HepG2 (cell line): ENCODE measurements around the gene MALRD1. TPM values are rescaled to one million over a fixed set of nuclear protein-coding genes. Genes with fewer than 3 reads are reported as not detected.

ENCODE experiments used
- ATAC-seq: fragments of 200-7000 bp; cut with Tn5 transposase; 3 replicates; pipeline ENCODE4 v1.9.1; 2020; ENCODE audit warnings: mild to moderate bottlenecking, moderate library complexity
- BruUV-seq: library from RNA; stranded (reverse); fragments of 400-500 nt; replicated peaks from 2 replicates; lab custom pipeline; 2021; lab: Mats Ljungman, UMichigan
- CTCF ChIA-PET: fragments of 300-600 bp; formaldehyde crosslinking; extraction: SDS; loops from one replicate; lab custom pipeline; 2021; ENCODE audit warnings: low total read pairs, inconsistent platforms, low intra/inter-chr PET ratio; lab: Yijun Ruan, JAX
- POLR2A ChIA-PET: fragments of 350-600 bp; sonication (Branson Sonifier 250); formaldehyde crosslinking; loops from one replicate; lab custom pipeline; 2020; ENCODE audit warnings: antibody characterized with exemption, inconsistent platforms; lab: Yijun Ruan, JAX
- DNase-seq: peaks from one replicate; pipeline ENCODE4 v3.0.0-alpha.2; 2015; ENCODE audit warnings: low spot score
- FAIRE-seq: peaks from 3 replicates; lab custom pipeline; 2011; peaks lifted over from hg19 to GRCh38; lab: Jason Lieb, UNC
- H2AFZ ChIP-seq: one replicate; pipeline ENCODE4 v1.6.1; 2011; ENCODE audit warnings: low read length, inconsistent platforms
- H3K27ac ChIP-seq: fragments of 300-600 bp; 3 replicates; pipeline ENCODE4 v1.8.0; 2011; ENCODE audit warnings: mixed run types, mild to moderate bottlenecking, mixed read lengths, low read length, inconsistent platforms; ENCODE audit not compliant: insufficient read depth; ENCODE audit errors: extremely low read length
- H3K27me3 ChIP-seq, 2 experiments: fragments of 200-600 bp in 1 of 2; 2 replicates in 1 of 2; 3 replicates in 1 of 2; pipeline versions ENCODE4 v1.6.0 to v1.8.0; 2011; ENCODE audit warnings: low read length in 2 of 2, mild to moderate bottlenecking in 2 of 2, moderate library complexity in 2 of 2, inconsistent platforms in 1 of 2; ENCODE audit not compliant: insufficient read depth in 2 of 2, control insufficient read depth in 1 of 2
- H3K36me3 ChIP-seq, 2 experiments: fragments of 200-600 bp in 1 of 2; replicated peaks in 1 of 2; 2 replicates in 1 of 2; 3 replicates in 1 of 2; pipeline versions ENCODE4 v1.5.1 to v1.8.0; 2011; ENCODE audit warnings: low read length in 2 of 2, inconsistent platforms in 1 of 2; ENCODE audit not compliant: insufficient read depth in 2 of 2, control insufficient read depth in 1 of 2
- H3K4me1 ChIP-seq: 2 replicates; pipeline ENCODE4 v1.5.1; 2012; ENCODE audit warnings: low read length, inconsistent platforms; ENCODE audit not compliant: insufficient read depth
- H3K4me2 ChIP-seq: 2 replicates; pipeline ENCODE4 v1.6.0; 2011; ENCODE audit warnings: low read depth, low read length, inconsistent platforms
- H3K4me3 ChIP-seq, 3 experiments: fragments of 200-600 bp in 1 of 3; sonication (generic), shearing (Covaris generic) in 1 of 3; replicated peaks in 1 of 3; 2 replicates each; pipeline ENCODE4 v1.5.1; 2011 to 2016; ENCODE audit warnings: low read length in 3 of 3, inconsistent platforms in 2 of 3, low read depth in 2 of 3, mild to moderate bottlenecking in 2 of 3, control low read depth in 1 of 3, mixed read lengths in 1 of 3; ENCODE audit not compliant: insufficient read depth in 1 of 3
- H3K79me2 ChIP-seq: one replicate; pipeline ENCODE4 v1.6.1; 2011; ENCODE audit warnings: low read length, inconsistent platforms; ENCODE audit not compliant: insufficient read depth
- H3K9ac ChIP-seq: 2 replicates; pipeline ENCODE4 v1.6.0; 2011; ENCODE audit warnings: mild to moderate bottlenecking, low read depth, low read length, inconsistent platforms; ENCODE audit not compliant: insufficient read depth
- H3K9me3 ChIP-seq: 2 replicates; pipeline ENCODE4 v1.5.1; 2012; ENCODE audit warnings: mild to moderate bottlenecking, low read length
- H4K20me1 ChIP-seq: 2 replicates; pipeline ENCODE4 v1.6.0; 2011; ENCODE audit warnings: inconsistent platforms, mild to moderate bottlenecking, low read length, moderate library complexity; ENCODE audit not compliant: insufficient read depth
- GLI4 ChIP-seq: sonication (generic); formaldehyde crosslinking; IDR thresholded peaks from 2 replicates; pipeline ENCODE4 v1.5.1; 2020; ENCODE audit warnings: missing genetic modification reagents, mild to moderate bottlenecking, moderate library complexity, borderline replicate concordance
- HNRNPK ChIP-seq: fragments of 200-400 bp; formaldehyde crosslinking; IDR thresholded peaks from 2 replicates; pipeline ENCODE4 v1.6.1; 2018; ENCODE audit warnings: low read length, low read depth, moderate library complexity, mild to moderate bottlenecking; ENCODE audit not compliant: poor library complexity, severe bottlenecking
- IKZF4 ChIP-seq: sonication (generic); formaldehyde crosslinking; IDR thresholded peaks from 2 replicates; pipeline ENCODE4 v1.5.1; 2020; ENCODE audit warnings: borderline replicate concordance, mild to moderate bottlenecking, low read depth, missing genetic modification reagents; ENCODE audit errors: not compliant biosample characterization
- IRF2 ChIP-seq: IDR thresholded peaks from 2 replicates; pipeline ENCODE4 v1.6.1; 2018; ENCODE audit warnings: missing genetic modification reagents, missing compliant biosample characterization
- KLF9 ChIP-seq: IDR thresholded peaks from 2 replicates; pipeline ENCODE4 v1.6.1; 2016; ENCODE audit warnings: low read depth
- RAD51 ChIP-seq: fragments of 450-650 bp; IDR thresholded peaks from 2 replicates; pipeline ENCODE4 v1.6.1; 2016; ENCODE audit warnings: borderline replicate concordance
- SP4 ChIP-seq: sonication (generic); formaldehyde crosslinking; IDR thresholded peaks from 2 replicates; pipeline ENCODE4 v1.8.1; 2023; ENCODE audit warnings: mild to moderate bottlenecking, missing genetic modification reagents
- ZBTB8A ChIP-seq: sonication (generic); formaldehyde crosslinking; IDR thresholded peaks from 2 replicates; pipeline ENCODE4 v1.4.0; 2020; ENCODE audit warnings: mild to moderate bottlenecking, low read depth, missing genetic modification reagents, borderline replicate concordance
- ZFP36L1 ChIP-seq: sonication (generic); formaldehyde crosslinking; IDR thresholded peaks from 2 replicates; pipeline ENCODE4 v1.8.0; 2022; ENCODE audit warnings: mild to moderate bottlenecking, missing genetic modification reagents, moderate library complexity
- ZNF12 ChIP-seq: sonication (generic); formaldehyde crosslinking; IDR thresholded peaks from 2 replicates; pipeline ENCODE4 v1.5.0; 2020; ENCODE audit warnings: missing genetic modification reagents
- ZNF460 ChIP-seq: sonication (generic); formaldehyde crosslinking; IDR thresholded peaks from 2 replicates; pipeline ENCODE4 v1.5.1; 2020; ENCODE audit warnings: missing genetic modification reagents, mild to moderate bottlenecking, borderline replicate concordance
- ZNF766 ChIP-seq: sonication (generic); formaldehyde crosslinking; IDR thresholded peaks from 2 replicates; pipeline ENCODE4 v1.5.0; 2020; ENCODE audit warnings: missing genetic modification reagents, borderline replicate concordance
- ZNF790 ChIP-seq: sonication (generic); formaldehyde crosslinking; IDR thresholded peaks from 2 replicates; pipeline ENCODE4 v1.8.0; 2022; ENCODE audit warnings: missing genetic modification reagents, mild to moderate bottlenecking, borderline replicate concordance
- WGBS: methylation state at CpG from one replicate; pipeline ENCODE4 v1.1.6; 2017; ENCODE audit warnings: low lambda C conversion rate; 5-methylcytosine and 5-hydroxymethylcytosine counted together
- in situ Hi-C: cut with HindIII; loops from 2 replicates; pipeline ENCODE4 v1.10.0; 2017; ENCODE audit warnings: low pct_unique_long_range_greater_than_20kb; ENCODE audit not compliant: extremely low pct_ligation_motif_present
- intact Hi-C: fragments of 100-400 bp; cut with micrococcal nuclease; formaldehyde crosslinking; loops from one replicate; pipeline ENCODE4 v1.10.0; 2022; ENCODE audit not compliant: unreplicated experiment
- polyA plus RNA-seq, 8 experiments: library from polyadenylated mRNA; depleted of rRNA in 3 of 8; stranded (reverse) in 7 of 8; unstranded in 1 of 8; fragments of >200 nt; fragmentation: Illumina TruSeq in 4 of 8; extraction: Trizol in 4 of 8; gene quantifications; 2 replicates each; pipeline versions ENCODE4 v1.2.1 to v1.2.3, GENCODE V29; 2011 to 2016; ENCODE audit warnings: low read depth in 4 of 8, missing spikeins in 1 of 8, mixed read lengths in 1 of 8; ENCODE audit not compliant: insufficient read depth in 1 of 8
- total RNA-seq, 5 experiments: library from RNA; depleted of rRNA; stranded (reverse); fragments of >200 nt; fragmentation: Illumina TruSeq; extraction: Trizol; gene quantifications; 2 replicates each; pipeline ENCODE4 v1.2.3, GENCODE V29; 2016; ENCODE audit warnings: low read depth in 1 of 5
- TF ChIP-seq, protein P1 (sequence below): sonication (generic); formaldehyde crosslinking; conservative IDR thresholded peaks from 2 replicates; pipeline ENCODE4 v1.4.0; 2020; ENCODE audit warnings: missing genetic modification reagents
- TF ChIP-seq, protein P2 (sequence below): sonication (generic); formaldehyde crosslinking; IDR thresholded peaks from 2 replicates; pipeline ENCODE4 v1.4.0; 2020; ENCODE audit warnings: low read depth, mild to moderate bottlenecking, missing genetic modification reagents
- TF ChIP-seq, protein P3 (sequence below): sonication (generic); formaldehyde crosslinking; IDR thresholded peaks from 2 replicates; pipeline ENCODE4 v1.8.0; 2022; ENCODE audit warnings: missing genetic modification reagents, low read depth, mild to moderate bottlenecking, borderline replicate concordance
- TF ChIP-seq, protein P4 (sequence below): IDR thresholded peaks from 2 replicates; pipeline ENCODE4 v1.6.1; 2016

The MALRD1 gene
- total and polyA plus RNA-seq, 2 of the 13 experiments (the other 11 are each of a cell fraction or from before 2014, with no cell fraction given): 5.7 to 15.4 TPM

DNA sequence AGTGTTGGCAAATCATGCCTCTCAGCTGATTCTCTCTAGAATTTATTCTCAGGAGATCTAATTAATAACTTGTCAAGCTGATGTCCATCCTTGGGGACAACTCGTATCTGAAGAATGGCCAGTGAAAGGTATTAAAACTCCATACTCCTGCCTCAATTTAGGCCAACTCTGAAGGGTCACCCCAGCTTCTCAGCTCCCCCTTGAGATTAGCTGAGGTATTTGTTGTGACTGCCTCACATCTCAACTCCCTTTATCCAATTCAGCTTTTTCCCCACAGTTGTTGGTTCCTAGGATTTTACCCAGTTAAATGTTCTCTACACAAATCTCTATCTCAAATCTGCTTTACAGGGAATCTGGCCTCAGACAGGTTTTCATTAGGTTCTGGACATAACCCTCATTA, 182.4 kb downstream of the MALRD1 start:
- no peak for ATAC-seq
- Histone ChIP-seq H3K27ac (no peak overlapping the region), H3K9me3 (peaks cover 12% of the 10 kb centered on the region), H3K9ac (no peak overlapping the region), H2AFZ (no peak overlapping the region), H3K79me2 (no peaks in the 10 kb centered on the region), H3K4me2 (no peak overlapping the region), H3K4me3 (no peak overlapping the region), H3K27me3 (no peaks in the 10 kb centered on the region), H3K4me1 (no peaks in the 10 kb centered on the region), H4K20me1 (no peaks in the 10 kb centered on the region), H3K36me3 (no peaks in the 10 kb centered on the region)
- WGBS: 18% methylated on average over 1 of the region's 1 CpG
- intact Hi-C loops (no loop called here), in situ Hi-C loops (no loop called here)
- DNase-seq: no peak
- BruUV-seq: no TSS peak
- ChIA-PET CTCF (no interaction called here), POLR2A (no interaction called here)
- TF ChIP-seq ZNF12 (CRISPR knock-in tag) (no peak), ZNF766 (CRISPR knock-in tag) (no peak), GLI4 (CRISPR knock-in tag) (no peak), HNRNPK (no peak), ZNF790 (no peak), ZNF460 (CRISPR knock-in tag) (no peak), IKZF4 (CRISPR knock-in tag) (no peak), SP4 (CRISPR knock-in tag) (no peak), IRF2 (CRISPR knock-in tag) (no peak), ZBTB8A (no peak), KLF9 (CRISPR knock-in tag) (no peak), ZFP36L1 (CRISPR knock-in tag) (no peak), RAD51 (no peak)
- TF ChIP-seq, protein P1, sequence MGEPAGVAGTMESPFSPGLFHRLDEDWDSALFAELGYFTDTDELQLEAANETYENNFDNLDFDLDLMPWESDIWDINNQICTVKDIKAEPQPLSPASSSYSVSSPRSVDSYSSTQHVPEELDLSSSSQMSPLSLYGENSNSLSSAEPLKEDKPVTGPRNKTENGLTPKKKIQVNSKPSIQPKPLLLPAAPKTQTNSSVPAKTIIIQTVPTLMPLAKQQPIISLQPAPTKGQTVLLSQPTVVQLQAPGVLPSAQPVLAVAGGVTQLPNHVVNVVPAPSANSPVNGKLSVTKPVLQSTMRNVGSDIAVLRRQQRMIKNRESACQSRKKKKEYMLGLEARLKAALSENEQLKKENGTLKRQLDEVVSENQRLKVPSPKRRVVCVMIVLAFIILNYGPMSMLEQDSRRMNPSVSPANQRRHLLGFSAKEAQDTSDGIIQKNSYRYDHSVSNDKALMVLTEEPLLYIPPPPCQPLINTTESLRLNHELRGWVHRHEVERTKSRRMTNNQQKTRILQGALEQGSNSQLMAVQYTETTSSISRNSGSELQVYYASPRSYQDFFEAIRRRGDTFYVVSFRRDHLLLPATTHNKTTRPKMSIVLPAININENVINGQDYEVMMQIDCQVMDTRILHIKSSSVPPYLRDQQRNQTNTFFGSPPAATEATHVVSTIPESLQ (CRISPR knock-in tag): no peak
- TF ChIP-seq, protein P2, sequence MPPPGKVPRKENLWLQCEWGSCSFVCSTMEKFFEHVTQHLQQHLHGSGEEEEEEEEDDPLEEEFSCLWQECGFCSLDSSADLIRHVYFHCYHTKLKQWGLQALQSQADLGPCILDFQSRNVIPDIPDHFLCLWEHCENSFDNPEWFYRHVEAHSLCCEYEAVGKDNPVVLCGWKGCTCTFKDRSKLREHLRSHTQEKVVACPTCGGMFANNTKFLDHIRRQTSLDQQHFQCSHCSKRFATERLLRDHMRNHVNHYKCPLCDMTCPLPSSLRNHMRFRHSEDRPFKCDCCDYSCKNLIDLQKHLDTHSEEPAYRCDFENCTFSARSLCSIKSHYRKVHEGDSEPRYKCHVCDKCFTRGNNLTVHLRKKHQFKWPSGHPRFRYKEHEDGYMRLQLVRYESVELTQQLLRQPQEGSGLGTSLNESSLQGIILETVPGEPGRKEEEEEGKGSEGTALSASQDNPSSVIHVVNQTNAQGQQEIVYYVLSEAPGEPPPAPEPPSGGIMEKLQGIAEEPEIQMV (CRISPR knock-in tag): no peak
- TF ChIP-seq, protein P3, sequence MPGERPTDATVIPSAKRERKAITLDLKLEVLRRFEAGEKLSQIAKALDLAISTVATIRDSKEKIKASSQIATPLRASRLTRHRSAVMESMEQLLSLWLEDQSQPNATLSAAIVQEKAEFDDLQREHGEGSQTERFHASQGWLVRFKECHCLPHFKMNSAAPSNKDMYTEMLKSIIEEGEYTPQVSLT: no peak
- TF ChIP-seq, protein P4, sequence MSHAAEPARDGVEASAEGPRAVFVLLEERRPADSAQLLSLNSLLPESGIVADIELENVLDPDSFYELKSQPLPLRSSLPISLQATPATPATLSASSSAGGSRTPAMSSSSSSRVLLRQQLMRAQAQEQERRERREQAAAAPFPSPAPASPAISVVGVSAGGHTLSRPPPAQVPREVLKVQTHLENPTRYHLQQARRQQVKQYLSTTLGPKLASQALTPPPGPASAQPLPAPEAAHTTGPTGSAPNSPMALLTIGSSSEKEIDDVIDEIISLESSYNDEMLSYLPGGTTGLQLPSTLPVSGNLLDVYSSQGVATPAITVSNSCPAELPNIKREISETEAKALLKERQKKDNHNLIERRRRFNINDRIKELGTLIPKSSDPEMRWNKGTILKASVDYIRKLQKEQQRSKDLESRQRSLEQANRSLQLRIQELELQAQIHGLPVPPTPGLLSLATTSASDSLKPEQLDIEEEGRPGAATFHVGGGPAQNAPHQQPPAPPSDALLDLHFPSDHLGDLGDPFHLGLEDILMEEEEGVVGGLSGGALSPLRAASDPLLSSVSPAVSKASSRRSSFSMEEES (CRISPR knock-in tag): no peak
- no peak for FAIRE-seq
